ENCODE results near the gene ARL3. TPM values are rescaled to one million over a fixed set of nuclear protein-coding genes. Genes with fewer than 3 reads are reported as not detected.

Gene ARL3
- total and polyA plus RNA-seq, 2 experiments from 2014 or later: 8.5 to 22.6 TPM

DNA sequence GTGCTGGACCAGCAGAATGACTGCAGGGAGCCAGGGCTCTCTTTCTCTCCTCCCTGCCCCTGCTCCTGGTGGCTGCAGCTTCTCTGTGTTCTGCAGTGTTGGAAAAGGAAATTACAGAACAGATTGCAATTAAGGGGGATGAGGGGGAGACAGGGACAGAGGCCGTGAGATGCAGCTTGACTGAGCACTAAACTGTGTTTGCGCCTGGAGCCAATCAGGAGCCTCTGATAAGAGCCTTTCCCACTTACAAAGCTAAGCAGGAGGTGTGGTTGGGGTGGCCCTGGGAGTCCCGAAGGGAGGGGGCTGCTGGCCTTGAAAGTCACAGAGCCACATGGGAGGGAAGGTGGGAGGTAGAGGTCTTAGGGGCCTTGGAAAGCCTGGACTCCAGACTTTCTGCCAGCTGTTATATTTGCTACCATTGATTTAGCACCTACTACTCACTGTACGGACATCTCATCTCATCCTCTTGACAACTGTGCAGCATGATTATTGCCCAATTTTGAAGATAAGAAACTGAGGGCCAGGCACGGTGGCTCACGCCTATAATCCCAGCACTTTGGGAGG lies 43.2 kb downstream of the ARL3 start:
- Mint-ChIP-seq H3K36me3 (ENCODE audit: low read depth) (no peaks in the 10 kb centered on the region; the same call in 2 of the 3 replicates), H3K27me3 (ENCODE audit: insufficient read depth, low read depth, poor library complexity) (peaks cover 20% of the 10 kb centered on the region), H3K4me1 (peaks cover 59% of the 10 kb centered on the region), H3K9me3 (no peaks in the 10 kb centered on the region), H3K4me3 (peak overlapping the region; percentile 17; the same call in 1 of the 3 replicates), H3K27ac (peak overlapping the region; percentile 65; the same call in 1 of the 2 replicates)
- Histone ChIP-seq H3K36me3 (ENCODE audit: insufficient read depth) (no peaks in the 10 kb centered on the region), H2AFZ (peak overlapping the region; percentile 72; the same call in 1 of the 2 replicates), H3K4me1 (ENCODE audit: insufficient read depth) (peaks cover 49% of the 10 kb centered on the region), H3K27ac (ENCODE audit: low read depth) (peak overlapping the region; percentile 72; the same call in 1 of the 2 replicates), H3F3A (replicated peaks; ENCODE audit: low read depth) (peaks cover 28% of the 10 kb centered on the region), H4K20me1 (replicated peaks; ENCODE audit: insufficient read depth) (no peaks in the 10 kb centered on the region), H3K4me2 (peak overlapping the region; percentile 75), H3K9me2 (ENCODE audit: insufficient read depth) (no peaks in the 10 kb centered on the region), H3K27me3 (ENCODE audit: insufficient read depth) (no peaks in the 10 kb centered on the region), H3K4me3 (0 out of 2 replicates have a peak overlapping the region, but pooled peaks have one; percentile 15), H3K79me2 (replicated peaks; ENCODE audit: insufficient read depth) (no peaks in the 10 kb centered on the region)
- peak; percentile 20 for ATAC-seq
- DNase-seq (ENCODE audit: low spot score): peak; percentile 64
- TF ChIP-seq STAT1 (IDR thresholded peaks at IDR 0.05; ENCODE audit: unreplicated experiment): no peak
- TF ChIP-seq, protein P1, sequence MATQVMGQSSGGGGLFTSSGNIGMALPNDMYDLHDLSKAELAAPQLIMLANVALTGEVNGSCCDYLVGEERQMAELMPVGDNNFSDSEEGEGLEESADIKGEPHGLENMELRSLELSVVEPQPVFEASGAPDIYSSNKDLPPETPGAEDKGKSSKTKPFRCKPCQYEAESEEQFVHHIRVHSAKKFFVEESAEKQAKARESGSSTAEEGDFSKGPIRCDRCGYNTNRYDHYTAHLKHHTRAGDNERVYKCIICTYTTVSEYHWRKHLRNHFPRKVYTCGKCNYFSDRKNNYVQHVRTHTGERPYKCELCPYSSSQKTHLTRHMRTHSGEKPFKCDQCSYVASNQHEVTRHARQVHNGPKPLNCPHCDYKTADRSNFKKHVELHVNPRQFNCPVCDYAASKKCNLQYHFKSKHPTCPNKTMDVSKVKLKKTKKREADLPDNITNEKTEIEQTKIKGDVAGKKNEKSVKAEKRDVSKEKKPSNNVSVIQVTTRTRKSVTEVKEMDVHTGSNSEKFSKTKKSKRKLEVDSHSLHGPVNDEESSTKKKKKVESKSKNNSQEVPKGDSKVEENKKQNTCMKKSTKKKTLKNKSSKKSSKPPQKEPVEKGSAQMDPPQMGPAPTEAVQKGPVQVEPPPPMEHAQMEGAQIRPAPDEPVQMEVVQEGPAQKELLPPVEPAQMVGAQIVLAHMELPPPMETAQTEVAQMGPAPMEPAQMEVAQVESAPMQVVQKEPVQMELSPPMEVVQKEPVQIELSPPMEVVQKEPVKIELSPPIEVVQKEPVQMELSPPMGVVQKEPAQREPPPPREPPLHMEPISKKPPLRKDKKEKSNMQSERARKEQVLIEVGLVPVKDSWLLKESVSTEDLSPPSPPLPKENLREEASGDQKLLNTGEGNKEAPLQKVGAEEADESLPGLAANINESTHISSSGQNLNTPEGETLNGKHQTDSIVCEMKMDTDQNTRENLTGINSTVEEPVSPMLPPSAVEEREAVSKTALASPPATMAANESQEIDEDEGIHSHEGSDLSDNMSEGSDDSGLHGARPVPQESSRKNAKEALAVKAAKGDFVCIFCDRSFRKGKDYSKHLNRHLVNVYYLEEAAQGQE (IDR thresholded peaks at IDR 0.05; ENCODE audit: unreplicated experiment): no peak
- TF ChIP-seq CREB1 (CRISPR knock-in tag; IDR thresholded peaks at IDR 0.05; ENCODE audit: low read depth): no peak
- no peak for TF ChIP-seq JUNB (IDR thresholded peaks at IDR 0.05; ENCODE audit: unreplicated experiment)
- TF ChIP-seq CTCF (conservative IDR thresholded peaks at IDR 0.05; ENCODE audit: low read depth in 2 of 2): no peak
- TF ChIP-seq EZH2 (IDR thresholded peaks at IDR 0.05; ENCODE audit: low read depth, unreplicated experiment): no peak
- TF ChIP-seq, protein P2, sequence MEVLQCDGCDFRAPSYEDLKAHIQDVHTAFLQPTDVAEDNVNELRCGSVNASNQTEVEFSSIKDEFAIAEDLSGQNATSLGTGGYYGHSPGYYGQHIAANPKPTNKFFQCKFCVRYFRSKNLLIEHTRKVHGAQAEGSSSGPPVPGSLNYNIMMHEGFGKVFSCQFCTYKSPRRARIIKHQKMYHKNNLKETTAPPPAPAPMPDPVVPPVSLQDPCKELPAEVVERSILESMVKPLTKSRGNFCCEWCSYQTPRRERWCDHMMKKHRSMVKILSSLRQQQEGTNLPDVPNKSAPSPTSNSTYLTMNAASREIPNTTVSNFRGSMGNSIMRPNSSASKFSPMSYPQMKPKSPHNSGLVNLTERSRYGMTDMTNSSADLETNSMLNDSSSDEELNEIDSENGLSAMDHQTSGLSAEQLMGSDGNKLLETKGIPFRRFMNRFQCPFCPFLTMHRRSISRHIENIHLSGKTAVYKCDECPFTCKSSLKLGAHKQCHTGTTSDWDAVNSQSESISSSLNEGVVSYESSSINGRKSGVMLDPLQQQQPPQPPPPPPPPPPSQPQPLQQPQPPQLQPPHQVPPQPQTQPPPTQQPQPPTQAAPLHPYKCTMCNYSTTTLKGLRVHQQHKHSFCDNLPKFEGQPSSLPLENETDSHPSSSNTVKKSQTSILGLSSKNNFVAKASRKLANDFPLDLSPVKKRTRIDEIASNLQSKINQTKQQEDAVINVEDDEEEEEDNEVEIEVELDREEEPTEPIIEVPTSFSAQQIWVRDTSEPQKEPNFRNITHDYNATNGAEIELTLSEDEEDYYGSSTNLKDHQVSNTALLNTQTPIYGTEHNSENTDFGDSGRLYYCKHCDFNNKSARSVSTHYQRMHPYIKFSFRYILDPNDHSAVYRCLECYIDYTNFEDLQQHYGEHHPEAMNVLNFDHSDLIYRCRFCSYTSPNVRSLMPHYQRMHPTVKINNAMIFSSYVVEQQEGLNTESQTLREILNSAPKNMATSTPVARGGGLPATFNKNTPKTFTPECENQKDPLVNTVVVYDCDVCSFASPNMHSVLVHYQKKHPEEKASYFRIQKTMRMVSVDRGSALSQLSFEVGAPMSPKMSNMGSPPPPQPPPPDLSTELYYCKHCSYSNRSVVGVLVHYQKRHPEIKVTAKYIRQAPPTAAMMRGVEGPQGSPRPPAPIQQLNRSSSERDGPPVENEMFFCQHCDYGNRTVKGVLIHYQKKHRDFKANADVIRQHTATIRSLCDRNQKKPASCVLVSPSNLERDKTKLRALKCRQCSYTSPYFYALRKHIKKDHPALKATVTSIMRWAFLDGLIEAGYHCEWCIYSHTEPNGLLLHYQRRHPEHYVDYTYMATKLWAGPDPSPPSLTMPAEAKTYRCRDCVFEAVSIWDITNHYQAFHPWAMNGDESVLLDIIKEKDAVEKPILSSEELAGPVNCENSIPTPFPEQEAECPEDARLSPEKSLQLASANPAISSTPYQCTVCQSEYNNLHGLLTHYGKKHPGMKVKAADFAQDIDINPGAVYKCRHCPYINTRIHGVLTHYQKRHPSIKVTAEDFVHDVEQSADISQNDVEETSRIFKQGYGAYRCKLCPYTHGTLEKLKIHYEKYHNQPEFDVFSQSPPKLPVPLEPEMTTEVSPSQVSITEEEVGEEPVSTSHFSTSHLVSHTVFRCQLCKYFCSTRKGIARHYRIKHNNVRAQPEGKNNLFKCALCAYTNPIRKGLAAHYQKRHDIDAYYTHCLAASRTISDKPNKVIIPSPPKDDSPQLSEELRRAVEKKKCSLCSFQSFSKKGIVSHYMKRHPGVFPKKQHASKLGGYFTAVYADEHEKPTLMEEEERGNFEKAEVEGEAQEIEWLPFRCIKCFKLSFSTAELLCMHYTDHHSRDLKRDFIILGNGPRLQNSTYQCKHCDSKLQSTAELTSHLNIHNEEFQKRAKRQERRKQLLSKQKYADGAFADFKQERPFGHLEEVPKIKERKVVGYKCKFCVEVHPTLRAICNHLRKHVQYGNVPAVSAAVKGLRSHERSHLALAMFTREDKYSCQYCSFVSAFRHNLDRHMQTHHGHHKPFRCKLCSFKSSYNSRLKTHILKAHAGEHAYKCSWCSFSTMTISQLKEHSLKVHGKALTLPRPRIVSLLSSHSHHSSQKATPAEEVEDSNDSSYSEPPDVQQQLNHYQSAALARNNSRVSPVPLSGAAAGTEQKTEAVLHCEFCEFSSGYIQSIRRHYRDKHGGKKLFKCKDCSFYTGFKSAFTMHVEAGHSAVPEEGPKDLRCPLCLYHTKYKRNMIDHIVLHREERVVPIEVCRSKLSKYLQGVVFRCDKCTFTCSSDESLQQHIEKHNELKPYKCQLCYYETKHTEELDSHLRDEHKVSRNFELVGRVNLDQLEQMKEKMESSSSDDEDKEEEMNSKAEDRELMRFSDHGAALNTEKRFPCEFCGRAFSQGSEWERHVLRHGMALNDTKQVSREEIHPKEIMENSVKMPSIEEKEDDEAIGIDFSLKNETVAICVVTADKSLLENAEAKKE (CRISPR knock-in tag; IDR thresholded peaks at IDR 0.05): no peak
- TF ChIP-seq ETS1 (IDR thresholded peaks at IDR 0.05): no peak
- no peak for TF ChIP-seq POLR2AphosphoS5 (IDR thresholded peaks at IDR 0.05; ENCODE audit: low read depth)
- TF ChIP-seq NANOG (IDR thresholded peaks at IDR 0.05; ENCODE audit: borderline replicate concordance): no peak
- TF ChIP-seq ZNF114 (CRISPR knock-in tag; IDR thresholded peaks at IDR 0.05): no peak
